ENCODE measurements around the gene COMT.

The COMT gene

GRCh38 chr22:19998991-19999820 is 57.6 kb downstream of the COMT start:
- Histone ChIP-seq H3K18ac (ENCODE audit: low read length) (peak overlapping the region; percentile 66), H3K79me1 (ENCODE audit: low read depth, low read length) (no peaks in the 10 kb centered on the region), H3K4me1 (ENCODE audit: control insufficient read depth in 2 of 2, insufficient read depth in 1 of 2, low read depth in 1 of 2, low read length in 2 of 2) (peaks cover 38 to 54% of the 10 kb centered on the region in 2 donors), H2BK12ac (ENCODE audit: low read length) (peak overlapping the region; percentile 99), H3K9ac (ENCODE audit: low read depth, low read length, poor library complexity) (peak overlapping the region; percentile 80), H3K4me2 (ENCODE audit: insufficient read depth, low read length, poor library complexity, severe bottlenecking) (no peak overlapping the region), H2BK120ac (ENCODE audit: low read depth, low read length) (peak overlapping the region; percentile 18), H2AFZ (ENCODE audit: low read length) (peak overlapping the region; percentile 76), H4K91ac (ENCODE audit: low read depth, low read length, poor library complexity) (peak overlapping the region; percentile 11), H2BK15ac (ENCODE audit: low read length) (peak overlapping the region; percentile 22), H3K9me3 (replicated peaks in 1 of 2; ENCODE audit: control insufficient read depth in 2 of 2, insufficient read depth in 1 of 2, low read depth in 1 of 2, low read length in 2 of 2) (peaks cover 2 to 9% of the 10 kb centered on the region in 2 donors), H3K36me3 (replicated peaks in 1 of 2; ENCODE audit: control insufficient read depth in 2 of 2, insufficient read depth in 2 of 2, low read length in 2 of 2) (no peaks in the 10 kb centered on the region), H3K14ac (ENCODE audit: low read length) (peak overlapping the region; percentile 83), H2AK5ac (ENCODE audit: low read depth, low read length) (peak overlapping the region; percentile 87), H3K4me3 (ENCODE audit: low read length in 2 of 2) (no peak overlapping the region), H4K8ac (ENCODE audit: low read depth, low read length) (peak overlapping the region; percentile 19), H3K23ac (ENCODE audit: low read depth, low read length, poor library complexity) (peak overlapping the region; percentile 80), H2BK5ac (ENCODE audit: low read length) (peak overlapping the region; percentile 85), H3K27me3 (ENCODE audit: control insufficient read depth in 3 of 3, insufficient read depth in 3 of 3, low read depth in 1 of 3, low read length in 3 of 3) (no peaks in the 10 kb centered on the region), H3K4ac (ENCODE audit: low read length) (peak overlapping the region; percentile 58), H3K27ac (replicated peaks; ENCODE audit: low read length) (peak overlapping the region; percentile 49)
- WGBS, 2 donors (ENCODE audit: extremely low coverage in 2 of 2, insufficient read length in 2 of 2, insufficient replicate concordance in 1 of 2): no CpG with 5 or more reads among the region's 8 CpGs
- no peak for DNase-seq (ENCODE audit: low spot score)

- Histone ChIP-seq H3K18ac (ENCODE audit: low read length) (peak overlapping the region; percentile 41), H2BK12ac (ENCODE audit: low read length) (peak overlapping the region; percentile 1), H3K27ac (replicated peaks; ENCODE audit: low read length) (no peak overlapping the region), H3K4ac (ENCODE audit: low read length) (no peak overlapping the region), H3K9ac (ENCODE audit: low read depth, low read length, poor library complexity) (no peak overlapping the region), H2BK5ac (ENCODE audit: low read length) (peak overlapping the region; percentile 29), H4K91ac (ENCODE audit: low read depth, low read length, poor library complexity) (no peak overlapping the region), H2AFZ (ENCODE audit: low read length) (peak overlapping the region; percentile 23), H4K8ac (ENCODE audit: low read depth, low read length) (no peak overlapping the region), H3K36me3 (replicated peaks in 1 of 2; ENCODE audit: control insufficient read depth in 2 of 2, insufficient read depth in 2 of 2, low read length in 2 of 2) (no peaks in the 10 kb centered on the region), H3K23ac (ENCODE audit: low read depth, low read length, poor library complexity) (peak overlapping the region; percentile 57), H3K4me1 (ENCODE audit: control insufficient read depth in 2 of 2, insufficient read depth in 1 of 2, low read depth in 1 of 2, low read length in 2 of 2) (peaks cover 38 to 54% of the 10 kb centered on the region in 2 donors), H3K14ac (ENCODE audit: low read length) (no peak overlapping the region), H3K4me3 (ENCODE audit: low read length in 2 of 2) (peak overlapping the region in 1 of 2 donors; percentile 13), H3K27me3 (ENCODE audit: control insufficient read depth in 3 of 3, insufficient read depth in 3 of 3, low read depth in 1 of 3, low read length in 3 of 3) (no peaks in the 10 kb centered on the region), H3K79me1 (ENCODE audit: low read depth, low read length) (no peaks in the 10 kb centered on the region), H3K4me2 (ENCODE audit: insufficient read depth, low read length, poor library complexity, severe bottlenecking) (no peak overlapping the region), H3K9me3 (replicated peaks in 1 of 2; ENCODE audit: control insufficient read depth in 2 of 2, insufficient read depth in 1 of 2, low read depth in 1 of 2, low read length in 2 of 2) (peaks cover 2 to 19% of the 10 kb centered on the region in 2 donors), H2AK5ac (ENCODE audit: low read depth, low read length) (peak overlapping the region; percentile 87), H2BK15ac (ENCODE audit: low read length) (no peak overlapping the region), H2BK120ac (ENCODE audit: low read depth, low read length) (no peak overlapping the region)
- WGBS, 2 donors (ENCODE audit: extremely low coverage in 2 of 2, insufficient read length in 2 of 2, insufficient replicate concordance in 1 of 2): no CpG with 5 or more reads among the region's 14 CpGs
- DNase-seq (ENCODE audit: low spot score): no peak
Observed at GRCh38 chr22:20000246-20001081, 58.9 kb downstream of the COMT start.

- Histone ChIP-seq H2BK5ac (ENCODE audit: low read length) (peak overlapping the region; percentile 29), H3K36me3 (replicated peaks in 1 of 2; ENCODE audit: control insufficient read depth in 2 of 2, insufficient read depth in 2 of 2, low read length in 2 of 2) (no peaks in the 10 kb centered on the region), H3K4me3 (ENCODE audit: low read length in 2 of 2) (peak overlapping the region in 1 of 2 donors; percentile 13), H3K23ac (ENCODE audit: low read depth, low read length, poor library complexity) (peak overlapping the region; percentile 57), H4K91ac (ENCODE audit: low read depth, low read length, poor library complexity) (no peak overlapping the region), H3K4me2 (ENCODE audit: insufficient read depth, low read length, poor library complexity, severe bottlenecking) (no peak overlapping the region), H2AK5ac (ENCODE audit: low read depth, low read length) (peak overlapping the region; percentile 87), H4K8ac (ENCODE audit: low read depth, low read length) (no peak overlapping the region), H3K18ac (ENCODE audit: low read length) (peak overlapping the region; percentile 41), H2BK120ac (ENCODE audit: low read depth, low read length) (no peak overlapping the region), H3K27ac (replicated peaks; ENCODE audit: low read length) (no peak overlapping the region), H3K4me1 (ENCODE audit: control insufficient read depth in 2 of 2, insufficient read depth in 1 of 2, low read depth in 1 of 2, low read length in 2 of 2) (peaks cover 38 to 54% of the 10 kb centered on the region in 2 donors), H3K79me1 (ENCODE audit: low read depth, low read length) (no peaks in the 10 kb centered on the region), H3K27me3 (ENCODE audit: control insufficient read depth in 3 of 3, insufficient read depth in 3 of 3, low read depth in 1 of 3, low read length in 3 of 3) (no peaks in the 10 kb centered on the region), H3K4ac (ENCODE audit: low read length) (no peak overlapping the region), H2BK12ac (ENCODE audit: low read length) (peak overlapping the region; percentile 1), H3K14ac (ENCODE audit: low read length) (no peak overlapping the region), H2BK15ac (ENCODE audit: low read length) (no peak overlapping the region), H2AFZ (ENCODE audit: low read length) (no peak overlapping the region), H3K9ac (ENCODE audit: low read depth, low read length, poor library complexity) (no peak overlapping the region), H3K9me3 (replicated peaks in 1 of 2; ENCODE audit: control insufficient read depth in 2 of 2, insufficient read depth in 1 of 2, low read depth in 1 of 2, low read length in 2 of 2) (peaks cover 2 to 19% of the 10 kb centered on the region in 2 donors)
- WGBS, 2 donors (ENCODE audit: extremely low coverage in 2 of 2, insufficient read length in 2 of 2, insufficient replicate concordance in 1 of 2): no CpG with 5 or more reads among the region's 11 CpGs
- DNase-seq (ENCODE audit: low spot score): no peak
Observed at GRCh38 chr22:20001082-20001638, 59.6 kb downstream of the COMT start.

Data from neuronal stem cell (in vitro differentiated cells).